HG03196 (cell line): Measurements from ENCODE around the gene PDE9A.

Source experiments
- ATAC-seq: cut with Tn5 transposase; IDR thresholded peaks from one replicate; pipeline ENCODE4 v1.9.1; 2021; ENCODE audit not compliant: unreplicated experiment

Gene PDE9A

GRCh38 chr21:42684109-42684916 is 30.9 kb downstream of the PDE9A start:
- ATAC-seq: no peak

- no peak for ATAC-seq
These were observed 31.6 kb downstream of the PDE9A start for GRCh38 chr21:42685036-42685435.

GRCh38 chr21:42685954-42686500 is 32.6 kb downstream of the PDE9A start:
- ATAC-seq: no peak

GRCh38 chr21:42687796-42688195 is 34.4 kb downstream of the PDE9A start:
- ATAC-seq: no peak

GRCh38 chr21:42688226-42688840 is 34.9 kb downstream of the PDE9A start:
- no peak for ATAC-seq

GRCh38 chr21:42688841-42689371 is 35.5 kb downstream of the PDE9A start:
- ATAC-seq: no peak

- no peak for ATAC-seq
These were observed 37.2 kb downstream of the PDE9A start for GRCh38 chr21:42690586-42690985.

- no peak for ATAC-seq
These were observed 38.6 kb downstream of the PDE9A start for GRCh38 chr21:42691901-42692559.

GRCh38 chr21:42692688-42693087 is 39.3 kb downstream of the PDE9A start:
- no peak for ATAC-seq

GRCh38 chr21:42694751-42695696 is 41.6 kb downstream of the PDE9A start:
- ATAC-seq: no peak

- ATAC-seq: no peak
These were observed 42.4 kb downstream of the PDE9A start for GRCh38 chr21:42695697-42696380.

- no peak for ATAC-seq
These were observed 43.1 kb downstream of the PDE9A start for GRCh38 chr21:42696501-42697040.

GRCh38 chr21:42698733-42699132 is 45.3 kb downstream of the PDE9A start:
- no peak for ATAC-seq

GRCh38 chr21:42699196-42699595 is 45.8 kb downstream of the PDE9A start:
- no peak for ATAC-seq

GRCh38 chr21:42701706-42702456 is 48.5 kb downstream of the PDE9A start:
- no peak for ATAC-seq

GRCh38 chr21:42702720-42703119 is 49.3 kb downstream of the PDE9A start:
- no peak for ATAC-seq

GRCh38 chr21:42703136-42703908 is 49.9 kb downstream of the PDE9A start:
- ATAC-seq: no peak

- ATAC-seq: no peak
These were observed 50.5 kb downstream of the PDE9A start for GRCh38 chr21:42703965-42704364.
